HepG2 (cell line): Measurements from ENCODE around the gene TRIO. TPM values are rescaled to one million over a fixed set of nuclear protein-coding genes. Genes with fewer than 3 reads are reported as not detected.

Experiments
- ARID2 ChIP-seq: sonication (generic); formaldehyde crosslinking; IDR thresholded peaks from 2 replicates; pipeline ENCODE4 v1.8.1; 2022; ENCODE audit warnings: mild to moderate bottlenecking, missing genetic modification reagents, borderline replicate concordance
- ATF5 ChIP-seq: sonication (generic); formaldehyde crosslinking; IDR thresholded peaks from 2 replicates; pipeline ENCODE4 v1.4.0; 2020; ENCODE audit warnings: mild to moderate bottlenecking, low read depth, missing genetic modification reagents
- E2F1 ChIP-seq: sonication (generic); formaldehyde crosslinking; IDR thresholded peaks from 2 replicates; pipeline ENCODE4 v1.5.0; 2020; ENCODE audit warnings: missing genetic modification reagents
- FOXP1 ChIP-seq, 2 experiments: fragments of 450-650 bp in 1 of 2; IDR thresholded peaks; 2 replicates each; pipeline ENCODE4 v1.6.1; 2017 to 2018; ENCODE audit warnings: antibody characterized with exemption in 1 of 2
- GMEB2 ChIP-seq: IDR thresholded peaks from 2 replicates; pipeline ENCODE4 v1.6.1; 2016; ENCODE audit warnings: missing biosample characterization, missing genetic modification reagents, low read depth
- HDAC6 ChIP-seq: fragments of 200-600 bp; sonication (generic); IDR thresholded peaks from 2 replicates; pipeline ENCODE4 v1.7.0; 2017; ENCODE audit warnings: mild to moderate bottlenecking, antibody characterized with exemption, low read length, low read depth
- HNF4A ChIP-seq: sonication (generic); formaldehyde crosslinking; IDR thresholded peaks from 2 replicates; pipeline ENCODE4 v1.4.0; 2020; ENCODE audit warnings: missing genetic modification reagents
- IRF2 ChIP-seq: IDR thresholded peaks from 2 replicates; pipeline ENCODE4 v1.6.1; 2018; ENCODE audit warnings: missing genetic modification reagents, missing compliant biosample characterization
- MXD3 ChIP-seq: IDR thresholded peaks from 2 replicates; pipeline ENCODE4 v1.6.1; 2016; ENCODE audit warnings: mild to moderate bottlenecking, missing biosample characterization, missing genetic modification reagents
- NFATC3 ChIP-seq: sonication (generic); formaldehyde crosslinking; IDR thresholded peaks from 2 replicates; pipeline ENCODE4 v1.5.1; 2020; ENCODE audit warnings: mild to moderate bottlenecking, missing genetic modification reagents
- PATZ1 ChIP-seq: sonication (generic); formaldehyde crosslinking; IDR thresholded peaks from 2 replicates; pipeline ENCODE4 v1.4.0; 2020; ENCODE audit warnings: missing genetic modification reagents
- PHF5A ChIP-seq: IDR thresholded peaks from one replicate; pipeline ENCODE4 v1.6.1; 2018; ENCODE audit warnings: low read depth, missing genetic modification reagents; ENCODE audit not compliant: unreplicated experiment
- THAP7 ChIP-seq: sonication (generic); formaldehyde crosslinking; IDR thresholded peaks from 2 replicates; pipeline ENCODE4 v1.8.1; 2023; ENCODE audit warnings: mild to moderate bottlenecking, missing genetic modification reagents
- ZNF260 ChIP-seq: sonication (generic); formaldehyde crosslinking; IDR thresholded peaks from 2 replicates; pipeline ENCODE4 v1.4.0; 2020; ENCODE audit warnings: missing genetic modification reagents, low read depth, mild to moderate bottlenecking, borderline replicate concordance
- ZNF362 ChIP-seq: sonication (generic); formaldehyde crosslinking; IDR thresholded peaks from 2 replicates; pipeline ENCODE4 v1.4.0; 2020; ENCODE audit warnings: missing genetic modification reagents, mild to moderate bottlenecking, borderline replicate concordance
- ZNF484 ChIP-seq: sonication (generic); formaldehyde crosslinking; IDR thresholded peaks from 2 replicates; pipeline ENCODE4 v1.5.1; 2020; ENCODE audit warnings: mild to moderate bottlenecking, low read depth, missing genetic modification reagents, borderline replicate concordance
- ZNF569 ChIP-seq: sonication (generic); formaldehyde crosslinking; IDR thresholded peaks from 2 replicates; pipeline ENCODE4 v1.5.0; 2020; ENCODE audit warnings: mild to moderate bottlenecking, missing genetic modification reagents, moderate library complexity, borderline replicate concordance
- ZNF704 ChIP-seq: sonication (generic); formaldehyde crosslinking; IDR thresholded peaks from 2 replicates; pipeline ENCODE4 v1.8.1; 2023; ENCODE audit warnings: mild to moderate bottlenecking, inconsistent platforms, moderate library complexity, missing genetic modification reagents, borderline replicate concordance
- ZNF781 ChIP-seq: sonication (generic); formaldehyde crosslinking; IDR thresholded peaks from 2 replicates; pipeline ENCODE4 v1.5.1; 2020; ENCODE audit warnings: borderline replicate concordance, mild to moderate bottlenecking, missing genetic modification reagents; ENCODE audit errors: not compliant biosample characterization
- polyA plus RNA-seq, 8 experiments: library from polyadenylated mRNA; depleted of rRNA in 3 of 8; stranded (reverse) in 7 of 8; unstranded in 1 of 8; fragments of >200 nt; fragmentation: Illumina TruSeq in 4 of 8; extraction: Trizol in 4 of 8; gene quantifications; 2 replicates each; pipeline versions ENCODE4 v1.2.1 to v1.2.3, GENCODE V29; 2011 to 2016; ENCODE audit warnings: low read depth in 4 of 8, missing spikeins in 1 of 8, mixed read lengths in 1 of 8; ENCODE audit not compliant: insufficient read depth in 1 of 8
- total RNA-seq, 5 experiments: library from RNA; depleted of rRNA; stranded (reverse); fragments of >200 nt; fragmentation: Illumina TruSeq; extraction: Trizol; gene quantifications; 2 replicates each; pipeline ENCODE4 v1.2.3, GENCODE V29; 2016; ENCODE audit warnings: low read depth in 1 of 5

TRIO gene
- total and polyA plus RNA-seq, 2 of the 13 experiments (the other 11 are each of a cell fraction or from before 2014, with no cell fraction given), result 45.2 to 45.9 TPM

GRCh38 chr5:14212838-14213237 is 69.7 kb downstream of the TRIO start (continued):
- TF ChIP-seq MXD3 (no peak), ZNF781 (no peak), GMEB2 (CRISPR knock-in tag) (no peak), THAP7 (CRISPR knock-in tag) (no peak), ARID2 (CRISPR knock-in tag) (no peak), PHF5A (CRISPR knock-in tag) (no peak), E2F1 (CRISPR knock-in tag) (no peak), ZNF569 (no peak), ZNF362 (CRISPR knock-in tag) (no peak), ZNF484 (CRISPR knock-in tag) (no peak), ATF5 (no peak), ZNF704 (CRISPR knock-in tag) (no peak), FOXP1 (IDR thresholded peaks at IDR 0.05) (no peak), FOXP1 (CRISPR knock-in tag; IDR thresholded peaks at IDR 0.05) (peak; percentile 95), HNF4A (CRISPR knock-in tag) (peak; percentile 87), HDAC6 (no peak), ZNF260 (CRISPR knock-in tag) (no peak), IRF2 (CRISPR knock-in tag) (peak; percentile 69), NFATC3 (CRISPR knock-in tag) (no peak), PATZ1 (CRISPR knock-in tag) (no peak)
